ENCODE results near the gene DHX8. TPM values are rescaled to one million over a fixed set of nuclear protein-coding genes. Genes with fewer than 3 reads are reported as not detected.
"Not testable (repeated sequence)": the region's sequence is repeated elsewhere in the genome, so short reads cannot be mapped to it uniquely, and the experiment has no call there.

The DHX8 gene
- total RNA-seq, 1 donor from 2014 or later = 63.4 TPM

DNA sequence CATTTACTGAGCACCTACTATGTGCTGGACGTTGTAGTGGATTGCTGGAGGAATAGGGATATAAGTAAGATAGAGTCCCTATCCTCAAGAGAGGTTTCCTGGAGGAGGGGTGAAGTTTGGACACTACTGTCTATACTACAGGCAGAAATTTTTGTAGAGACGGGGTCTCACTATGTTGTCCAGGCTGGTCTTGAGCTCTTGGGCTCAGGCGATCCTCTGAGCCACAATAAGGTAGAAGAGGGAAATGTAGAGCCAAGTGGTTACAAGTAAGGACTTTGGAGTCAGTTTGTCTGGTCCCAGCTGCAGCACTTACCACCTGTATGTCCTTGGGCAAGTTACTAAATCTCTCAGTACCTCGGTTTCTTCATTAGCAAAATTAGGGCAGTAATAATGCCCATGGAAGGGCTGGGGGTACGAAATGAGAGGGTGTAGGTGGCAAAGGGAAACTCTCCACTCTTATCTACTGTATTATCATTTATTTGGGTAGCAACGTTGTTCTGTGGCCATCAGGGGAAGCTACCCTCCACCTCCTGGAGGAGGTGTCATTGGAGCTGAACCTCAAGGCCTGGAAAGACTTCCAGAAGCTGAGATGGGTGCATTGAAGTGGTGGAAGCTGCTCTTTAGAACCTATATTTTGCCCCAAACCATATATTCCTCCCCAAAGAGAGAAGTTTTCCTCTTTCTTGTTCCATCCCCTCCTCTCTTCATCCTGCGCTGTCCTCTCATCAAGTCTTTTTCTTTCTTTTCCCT is 34.9 kb upstream of the DHX8 start:
- CTCF ChIA-PET = no interaction called here
- POLR2A ChIA-PET = no interaction called here

DNA sequence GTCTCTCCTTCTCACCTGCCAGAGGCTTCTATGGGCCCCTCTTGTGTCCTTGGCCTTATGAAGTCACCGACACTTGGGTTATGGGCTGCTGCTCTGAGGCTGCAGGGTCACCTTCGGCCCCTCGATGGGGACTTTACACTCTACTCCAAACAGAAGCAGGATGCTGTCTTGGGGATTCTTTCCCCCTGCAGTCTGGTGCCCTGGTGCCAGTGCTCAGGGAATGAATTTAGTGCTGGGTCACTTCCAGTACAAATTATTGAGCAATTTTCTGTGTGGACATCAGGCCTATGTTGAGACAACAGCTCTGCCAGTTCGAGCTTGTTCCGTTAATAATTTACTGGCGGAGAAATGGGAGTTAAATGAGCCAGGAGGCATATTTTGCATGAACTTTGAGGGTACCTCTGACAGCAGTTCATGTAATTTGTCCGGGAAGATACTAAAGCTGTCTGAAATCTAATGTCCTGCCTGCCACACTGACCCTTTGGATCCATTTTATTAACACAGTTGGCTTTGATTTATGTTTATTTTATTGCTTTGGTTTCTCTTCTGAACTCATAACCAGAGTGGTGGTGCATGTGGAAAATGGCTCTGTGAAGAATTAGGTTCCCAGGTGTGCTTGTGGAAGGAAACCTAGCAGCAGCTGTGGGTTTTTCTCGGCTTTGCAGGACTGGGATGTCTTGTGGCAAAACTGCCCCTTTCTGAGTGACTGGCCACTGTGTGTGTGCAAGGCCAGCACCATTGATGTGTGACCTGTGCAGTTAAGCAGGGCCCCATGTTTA is 34.1 kb upstream of the DHX8 start:
- Mint-ChIP-seq H3K4me3 (no peak overlapping the region), H3K36me3 (ENCODE audit: low read depth) (no peaks in the 10 kb centered on the region)

More for the DNA sequence above, 34.9 kb upstream of the DHX8 start:
- intact Hi-C loops (cut with micrococcal nuclease) = no loop called here
- H3K27me3 Mint-ChIP-seq = peaks cover 15% of the 10 kb centered on the region
- H3K9me3 Mint-ChIP-seq = peaks cover 3% of the 10 kb centered on the region
- TF ChIP-seq, protein P1, sequence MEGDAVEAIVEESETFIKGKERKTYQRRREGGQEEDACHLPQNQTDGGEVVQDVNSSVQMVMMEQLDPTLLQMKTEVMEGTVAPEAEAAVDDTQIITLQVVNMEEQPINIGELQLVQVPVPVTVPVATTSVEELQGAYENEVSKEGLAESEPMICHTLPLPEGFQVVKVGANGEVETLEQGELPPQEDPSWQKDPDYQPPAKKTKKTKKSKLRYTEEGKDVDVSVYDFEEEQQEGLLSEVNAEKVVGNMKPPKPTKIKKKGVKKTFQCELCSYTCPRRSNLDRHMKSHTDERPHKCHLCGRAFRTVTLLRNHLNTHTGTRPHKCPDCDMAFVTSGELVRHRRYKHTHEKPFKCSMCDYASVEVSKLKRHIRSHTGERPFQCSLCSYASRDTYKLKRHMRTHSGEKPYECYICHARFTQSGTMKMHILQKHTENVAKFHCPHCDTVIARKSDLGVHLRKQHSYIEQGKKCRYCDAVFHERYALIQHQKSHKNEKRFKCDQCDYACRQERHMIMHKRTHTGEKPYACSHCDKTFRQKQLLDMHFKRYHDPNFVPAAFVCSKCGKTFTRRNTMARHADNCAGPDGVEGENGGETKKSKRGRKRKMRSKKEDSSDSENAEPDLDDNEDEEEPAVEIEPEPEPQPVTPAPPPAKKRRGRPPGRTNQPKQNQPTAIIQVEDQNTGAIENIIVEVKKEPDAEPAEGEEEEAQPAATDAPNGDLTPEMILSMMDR (IDR thresholded peaks at IDR 0.05) = no peak
- H3K4me1 Mint-ChIP-seq = no peaks in the 10 kb centered on the region
- ATAC-seq (ENCODE audit: low read depth) (no peak), DNase-seq (no peak)
- no peaks in the 10 kb centered on the region for H3K36me3 Mint-ChIP-seq (ENCODE audit: low read depth)
- H3K27ac Mint-ChIP-seq = no peak overlapping the region
- H3K4me3 Mint-ChIP-seq = no peak overlapping the region

DNA sequence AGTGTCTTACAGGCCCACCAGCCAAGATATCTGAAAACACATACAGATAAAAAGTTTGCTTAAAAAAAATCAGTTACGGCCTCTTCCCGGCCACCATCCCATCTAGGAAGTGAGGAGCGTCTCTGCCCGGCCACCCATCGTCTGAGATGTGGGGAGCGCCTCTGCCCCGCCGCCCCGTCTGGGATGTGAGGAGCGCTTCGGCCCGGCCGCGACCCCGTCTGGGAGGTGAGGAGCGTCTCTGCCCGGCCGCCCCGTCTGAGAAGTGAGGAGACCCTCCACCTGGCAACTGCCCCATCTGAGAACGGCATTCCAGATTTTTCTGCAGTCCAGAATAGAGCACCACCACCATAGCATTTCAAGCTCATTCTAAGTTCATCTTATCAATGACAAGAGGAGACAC is 33.0 kb upstream of the DHX8 start:
- CTCF ChIA-PET; H3K27me3 Mint-ChIP-seq; DNase-seq; H3K9me3 Mint-ChIP-seq; H3K4me1 Mint-ChIP-seq; H3K27ac Mint-ChIP-seq; intact Hi-C loops (cut with micrococcal nuclease); H3K4me3 Mint-ChIP-seq; ATAC-seq (ENCODE audit: low read depth); POLR2A ChIA-PET; H3K36me3 Mint-ChIP-seq (ENCODE audit: low read depth): not testable (repeated sequence)

More for the DNA sequence above, 34.1 kb upstream of the DHX8 start:
- ChIA-PET POLR2A (no interaction called here), CTCF (no interaction called here)
- Mint-ChIP-seq H3K4me1 (no peaks in the 10 kb centered on the region), H3K27me3 (peaks cover 9% of the 10 kb centered on the region), H3K9me3 (peaks cover 3% of the 10 kb centered on the region), H3K27ac (no peak overlapping the region)
- intact Hi-C loops (cut with micrococcal nuclease) = no loop called here
- DNase-seq = no peak
- no peak for ATAC-seq (ENCODE audit: low read depth)
- TF ChIP-seq, protein P1 (IDR thresholded peaks at IDR 0.05) = no peak

DNA sequence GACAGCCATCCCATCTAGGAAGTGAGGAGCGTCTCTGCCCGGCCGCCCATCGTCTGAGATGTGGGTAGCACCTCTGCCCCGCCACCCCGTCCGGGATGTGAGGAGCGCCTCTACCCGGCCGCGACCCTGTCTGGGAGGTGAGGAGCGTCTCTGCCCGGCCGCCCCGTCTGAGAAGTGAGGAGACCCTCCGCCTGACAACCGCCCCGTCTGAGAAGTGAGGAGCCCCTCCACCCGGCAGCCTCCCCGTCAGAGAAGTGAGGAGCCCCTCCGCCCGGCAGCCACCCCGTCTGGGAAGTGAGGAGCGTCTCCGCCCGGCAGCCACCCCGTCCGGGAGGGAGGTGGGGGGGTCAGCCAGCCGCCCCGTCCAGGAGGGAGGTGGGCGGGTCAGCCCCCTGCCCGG is 32.0 kb upstream of the DHX8 start:
- DNase-seq; H3K9me3 Mint-ChIP-seq; intact Hi-C loops (cut with micrococcal nuclease); H3K4me3 Mint-ChIP-seq; H3K36me3 Mint-ChIP-seq (ENCODE audit: low read depth); POLR2A ChIA-PET; H3K4me1 Mint-ChIP-seq; H3K27ac Mint-ChIP-seq; CTCF ChIA-PET; ATAC-seq (ENCODE audit: low read depth): not testable (repeated sequence)
- peaks cover 10% of the 10 kb centered on the region for H3K27me3 Mint-ChIP-seq

DNA sequence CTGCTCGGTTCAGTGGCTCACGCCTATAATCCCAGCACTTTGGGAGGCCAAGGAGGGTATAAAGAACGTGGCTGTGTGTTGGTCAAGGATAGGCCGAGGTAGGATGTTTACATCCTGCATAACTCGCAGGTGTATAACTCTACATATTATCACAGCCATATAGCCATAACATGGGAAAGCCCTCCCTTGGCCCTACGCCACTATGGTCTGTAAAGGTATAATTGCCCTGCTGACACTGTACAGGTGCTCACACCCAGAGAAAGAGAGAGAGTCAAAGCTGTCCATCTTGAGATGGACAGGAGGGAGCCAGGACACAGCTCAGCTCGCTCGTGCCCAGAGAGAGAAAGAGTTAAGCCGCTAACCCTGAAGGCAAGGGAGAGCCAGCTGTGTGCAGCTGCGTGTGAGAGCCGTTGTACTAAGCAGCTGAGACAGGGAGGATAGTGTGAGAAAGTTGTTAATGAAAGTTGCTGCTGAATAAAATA is 30.4 kb upstream of the DHX8 start:
- H3K9me3 Mint-ChIP-seq = no peaks in the 10 kb centered on the region
- CTCF ChIA-PET = no interaction called here
- TF ChIP-seq, protein P1 (IDR thresholded peaks at IDR 0.05) = no peak
- intact Hi-C loops (cut with micrococcal nuclease) = no loop called here
- ATAC-seq (ENCODE audit: low read depth) (no peak), DNase-seq (no peak)
- H3K4me1 Mint-ChIP-seq = no peaks in the 10 kb centered on the region
- H3K27me3 Mint-ChIP-seq = peaks cover 9% of the 10 kb centered on the region
- no peak overlapping the region for H3K27ac Mint-ChIP-seq
- H3K36me3 Mint-ChIP-seq (ENCODE audit: low read depth) = no peaks in the 10 kb centered on the region
- H3K4me3 Mint-ChIP-seq = no peak overlapping the region
- POLR2A ChIA-PET = no interaction called here

DNA sequence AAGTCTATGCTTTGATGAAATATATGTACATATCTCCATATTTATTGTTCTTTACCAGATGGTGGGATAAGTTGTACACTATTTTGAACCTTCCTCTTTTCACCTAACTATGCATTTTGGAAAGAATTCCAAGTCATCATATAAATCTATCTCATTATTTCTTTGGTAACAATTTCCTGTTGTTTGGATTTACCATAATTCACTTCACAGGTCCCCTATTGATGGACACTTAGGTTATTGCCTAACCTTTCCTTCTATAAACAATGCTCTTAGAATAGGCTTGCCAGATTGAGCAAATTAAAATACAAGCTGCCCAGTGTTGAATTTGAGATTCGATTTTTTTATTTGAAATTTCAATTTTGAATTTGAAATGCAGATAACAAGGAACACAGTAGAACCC is 28.9 kb upstream of the DHX8 start:
- intact Hi-C loops (cut with micrococcal nuclease) = no loop called here
- H3K27me3 Mint-ChIP-seq = peaks cover 9% of the 10 kb centered on the region
- ChIA-PET CTCF (no interaction called here), POLR2A (no interaction called here)
- H3K9me3 Mint-ChIP-seq = no peaks in the 10 kb centered on the region
- ATAC-seq (ENCODE audit: low read depth) (no peak), DNase-seq (no peak)
- H3K4me1 Mint-ChIP-seq = no peaks in the 10 kb centered on the region
- no peak overlapping the region for H3K27ac Mint-ChIP-seq
- TF ChIP-seq, protein P1 (IDR thresholded peaks at IDR 0.05) = no peak
- H3K4me3 Mint-ChIP-seq = no peak overlapping the region
- no peaks in the 10 kb centered on the region for H3K36me3 Mint-ChIP-seq (ENCODE audit: low read depth)

Data from activated B cell treated with CpG ODN at 0.5 μM for 24 hours (primary cell).